HS-5 (cell line): ENCODE data around the gene AQP9.

ENCODE experiments used
- DNase-seq: peaks from one replicate; pipeline ENCODE4 v3.0.0-alpha.2; 2012; ENCODE audit warnings: low read depth

Gene AQP9

DNA sequence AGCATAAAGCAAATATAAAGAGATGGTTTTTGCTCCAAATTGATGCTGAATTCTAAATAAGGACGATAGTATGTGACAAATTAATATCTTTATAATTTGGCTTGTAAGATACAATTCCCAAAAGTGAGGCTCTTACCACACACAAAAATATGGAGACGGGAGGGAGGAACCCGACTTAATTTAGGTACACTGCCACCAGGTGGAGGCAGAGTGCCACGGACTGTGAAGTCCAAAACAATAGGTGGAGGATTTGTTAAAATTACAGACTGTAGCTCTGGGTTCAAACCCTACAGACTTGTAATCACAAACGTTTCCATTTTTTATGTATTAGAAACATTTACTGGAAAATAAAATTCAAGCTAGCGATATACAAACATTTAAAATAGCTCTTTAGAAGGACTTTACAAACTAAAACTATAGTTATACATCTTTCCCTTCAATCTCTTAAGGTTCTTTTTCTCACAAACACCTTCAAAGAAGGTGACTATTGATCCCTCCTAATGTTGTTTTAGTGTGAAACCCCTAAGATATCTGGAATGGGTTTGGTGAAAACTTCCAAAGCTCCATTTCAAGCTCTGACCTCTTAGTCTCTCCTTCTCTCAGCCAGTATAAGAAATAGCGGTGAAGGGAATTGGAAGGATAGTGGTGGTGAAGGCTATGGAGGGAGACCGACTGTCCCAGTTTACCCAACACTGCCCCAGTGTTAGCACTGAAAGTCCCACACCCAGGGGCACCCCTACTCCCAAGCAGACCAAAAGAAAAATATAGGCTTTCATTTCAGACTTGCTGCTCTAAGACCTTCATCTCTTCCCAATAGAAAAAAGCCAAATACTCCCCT is 89.7 kb downstream of the AQP9 start:
- DNase-seq, result peak; percentile 53

DNA sequence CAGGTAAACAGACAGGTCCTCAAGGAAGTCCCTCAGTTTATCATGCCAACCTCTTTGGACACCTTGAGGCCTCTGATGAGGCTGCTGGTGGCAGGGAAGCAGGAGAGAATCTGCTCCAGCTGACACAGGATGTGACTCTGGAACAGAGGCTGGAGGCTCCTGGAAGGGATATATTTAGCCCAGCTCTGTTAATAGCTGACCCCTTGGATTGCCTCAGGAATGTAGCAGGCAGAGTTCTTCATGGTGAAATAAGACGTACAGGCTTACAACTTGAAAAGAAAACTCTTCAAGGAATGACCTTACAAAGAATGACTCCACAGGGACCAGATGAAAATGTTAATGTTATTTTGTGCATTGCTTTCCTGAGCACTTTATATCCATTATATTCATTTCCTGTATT is 90.5 kb downstream of the AQP9 start:
- DNase-seq, result no peak

DNA sequence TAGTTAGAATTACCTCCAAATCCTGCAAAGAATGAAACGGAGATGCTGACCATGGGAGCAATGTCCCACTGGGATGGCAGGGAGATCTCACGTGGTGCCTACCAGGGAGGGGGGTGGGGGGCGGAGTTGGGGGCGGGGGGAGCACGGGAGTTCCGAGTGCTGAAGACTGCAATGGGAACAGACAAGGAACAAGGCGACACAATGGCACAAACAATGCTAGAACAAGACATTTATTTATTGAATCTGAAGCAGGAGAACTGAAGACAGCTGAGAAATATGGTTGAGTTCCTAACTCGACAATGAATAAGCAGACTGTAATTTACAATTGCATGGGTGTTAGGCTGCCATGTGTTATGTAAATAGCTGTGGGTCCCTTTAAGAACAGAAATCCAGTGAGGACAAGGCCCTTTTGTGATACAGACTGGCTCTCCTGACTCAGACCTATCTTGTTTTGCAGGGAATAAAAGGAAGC is 91.2 kb downstream of the AQP9 start:
- no peak for DNase-seq

DNA sequence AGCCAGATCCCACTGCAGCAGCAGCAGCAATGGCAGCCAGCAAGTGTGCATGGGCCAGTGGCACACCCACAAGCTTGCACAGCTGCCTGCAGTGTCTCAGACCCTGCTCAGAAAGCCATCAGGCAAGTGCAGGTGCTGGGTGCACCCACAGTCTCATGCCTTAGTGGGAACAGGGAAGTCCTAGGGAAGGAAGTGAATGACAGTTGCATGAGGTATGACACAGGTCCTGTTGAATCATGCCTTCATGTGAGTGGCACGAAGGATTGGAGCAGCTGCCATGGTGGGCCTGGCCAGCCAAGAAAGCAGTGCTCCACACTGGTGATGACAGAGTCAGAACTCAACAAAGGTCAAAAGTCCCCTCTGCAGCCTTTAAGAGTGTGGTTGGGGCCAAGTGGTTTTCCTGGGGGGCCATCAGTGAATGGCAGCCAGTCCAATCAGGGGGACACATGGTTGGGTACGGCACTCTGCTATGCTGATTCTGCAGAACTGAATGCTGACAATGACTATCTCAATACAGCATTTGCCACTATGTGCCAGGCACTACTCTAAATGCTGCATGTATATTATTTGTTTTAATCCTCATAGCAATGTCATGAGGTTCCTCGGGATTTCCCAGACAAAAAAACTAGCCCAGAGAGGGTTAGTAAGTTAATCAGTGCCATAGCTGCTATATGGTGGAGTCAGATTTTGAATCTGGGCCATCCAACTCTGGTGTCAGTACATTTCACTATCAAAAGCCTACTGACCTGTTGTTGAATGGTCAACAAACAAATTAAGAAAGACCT is 94.3 kb downstream of the AQP9 start:
- DNase-seq, result no peak

DNA sequence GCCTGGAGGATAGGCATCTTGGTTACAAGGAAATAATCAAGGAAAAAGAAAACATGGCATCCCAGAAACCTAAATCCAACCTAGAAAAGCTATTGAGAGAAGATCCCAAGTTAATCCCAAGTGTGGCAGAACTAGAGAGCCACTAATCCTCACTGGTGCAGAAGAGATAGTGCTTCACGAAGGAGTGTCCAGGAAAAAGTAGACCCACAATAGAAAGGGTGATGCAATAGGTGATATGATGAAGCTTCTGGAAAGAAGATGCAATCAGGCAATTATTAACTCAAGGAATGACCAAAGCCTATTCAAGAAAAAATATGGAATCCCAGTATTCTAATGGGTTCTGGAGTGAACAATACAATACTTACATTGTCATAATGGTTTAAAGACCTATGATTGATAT is 95.2 kb downstream of the AQP9 start:
- DNase-seq, result no peak
